ENCODE results near the gene RAD51D.
"Not testable (repeated sequence)": the region's sequence is repeated elsewhere in the genome, so short reads cannot be mapped to it uniquely, and the experiment has no call there.

RAD51D gene

DNA sequence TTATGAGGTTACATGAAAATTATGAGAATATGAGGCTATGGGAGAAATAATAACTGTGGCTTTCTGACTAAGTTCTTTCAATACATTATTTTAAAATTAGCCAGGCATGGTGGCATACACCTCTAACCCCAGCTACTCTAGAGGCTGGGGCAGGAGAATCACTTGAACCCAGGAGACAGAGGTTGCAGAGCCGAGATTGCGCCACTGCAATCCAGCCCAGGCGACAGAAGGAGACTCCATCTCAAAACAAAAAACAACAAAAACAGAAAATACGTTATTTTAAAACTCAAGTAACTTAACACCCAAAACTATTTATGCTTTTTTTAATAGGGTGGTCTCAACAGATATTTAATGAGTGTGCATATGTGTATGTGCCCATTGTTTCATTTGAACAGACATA, 53.8 kb downstream of the RAD51D start:
- DNase-seq (ENCODE audit: low read depth in 2 of 2): no peak

DNA sequence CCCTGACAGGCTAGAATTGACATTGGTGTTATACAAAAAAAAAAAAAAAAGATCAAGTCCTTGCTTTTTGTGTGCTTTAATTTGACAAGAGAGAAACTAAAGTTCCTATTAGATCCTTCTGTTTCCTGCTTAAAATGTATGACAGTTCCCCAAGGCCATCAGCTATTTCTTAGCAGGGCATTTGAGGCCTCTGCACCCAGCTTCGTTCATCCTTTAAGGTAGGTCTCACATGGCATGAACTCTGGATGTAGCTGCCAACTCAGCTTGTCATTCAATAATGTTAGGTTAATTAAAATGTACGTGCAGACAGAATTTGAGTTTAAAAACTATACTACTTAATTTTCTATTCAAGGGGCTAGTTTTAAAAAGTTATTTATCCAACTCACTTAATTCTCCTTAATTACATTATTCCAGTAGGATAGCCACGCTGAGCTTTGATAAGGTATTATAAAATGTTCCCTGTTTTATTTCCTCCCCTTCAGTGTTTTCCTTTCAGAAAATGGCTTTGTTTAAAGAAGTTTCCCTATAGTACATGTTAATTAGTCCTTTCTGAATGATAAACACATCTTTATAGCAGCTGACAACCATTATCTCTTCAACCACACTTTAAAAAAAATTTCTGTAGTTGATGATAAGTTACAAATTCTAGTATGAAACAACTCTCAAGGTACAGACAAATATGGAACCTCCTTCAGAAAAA, 55.0 kb downstream of the RAD51D start:
- no peak for DNase-seq (ENCODE audit: low read depth in 2 of 2)

DNA sequence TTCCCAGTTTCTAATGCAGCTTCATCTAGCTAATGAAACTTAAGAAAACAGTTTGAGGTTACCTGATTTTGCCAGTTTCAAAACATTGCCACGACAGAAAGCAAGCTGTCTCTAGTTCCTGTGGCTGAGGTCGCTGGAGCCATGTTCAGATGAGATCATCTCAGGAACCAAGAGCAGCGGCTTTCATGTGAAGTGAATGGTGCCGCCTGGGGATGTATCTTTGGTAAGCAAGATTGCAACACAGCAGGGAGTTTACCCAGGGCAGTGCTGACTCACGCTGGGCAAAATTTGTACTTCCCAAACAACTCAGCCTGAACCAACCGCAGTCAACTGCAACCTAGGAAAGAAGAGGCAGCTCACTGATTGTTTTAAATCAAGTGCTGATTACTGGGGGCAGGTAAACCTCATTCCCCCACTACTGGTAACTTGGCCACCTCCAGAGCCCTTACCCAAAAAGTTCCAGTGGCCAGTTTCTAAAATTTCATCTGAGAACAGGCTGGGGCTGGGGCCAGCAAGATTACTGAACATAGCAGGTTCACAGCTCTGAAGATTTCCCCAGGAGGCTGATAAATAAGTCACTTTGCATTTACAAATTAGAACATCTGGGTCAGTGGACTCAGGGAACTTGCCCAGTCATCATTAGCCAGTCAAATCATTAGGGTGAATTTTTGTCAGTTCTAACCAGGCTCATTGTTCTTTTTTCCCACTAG, 56.0 kb downstream of the RAD51D start, which contains the start of gene RFFL:
RFFL (minus strand) TSS at position 194 of the 710 bp plus-strand sequence. CDS start 37,154 bp downstream, outside the sequence.
- DNase-seq (ENCODE audit: low read depth in 2 of 2): peak; percentile 80 to 85

DNA sequence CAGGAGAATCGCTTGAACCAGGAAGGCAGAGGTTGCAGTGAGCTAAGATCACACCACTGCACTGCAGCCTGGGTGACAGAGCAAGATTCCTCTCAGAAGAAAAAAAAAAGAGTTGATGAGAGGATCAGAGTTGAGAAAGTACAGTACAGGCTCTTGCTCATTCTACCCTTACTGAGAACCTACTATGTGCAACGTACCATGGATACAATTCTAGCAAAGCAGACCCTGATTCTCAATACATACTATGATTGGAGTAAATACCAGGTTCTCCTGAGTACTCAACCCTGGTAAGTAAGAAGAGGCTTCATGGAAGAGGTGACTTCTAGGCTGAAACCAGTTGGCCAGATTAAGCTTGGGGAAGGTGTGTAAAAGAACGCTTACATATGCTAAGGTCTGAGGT, 57.4 kb downstream of the RAD51D start:
- no peak for DNase-seq (ENCODE audit: low read depth in 2 of 2)

DNA sequence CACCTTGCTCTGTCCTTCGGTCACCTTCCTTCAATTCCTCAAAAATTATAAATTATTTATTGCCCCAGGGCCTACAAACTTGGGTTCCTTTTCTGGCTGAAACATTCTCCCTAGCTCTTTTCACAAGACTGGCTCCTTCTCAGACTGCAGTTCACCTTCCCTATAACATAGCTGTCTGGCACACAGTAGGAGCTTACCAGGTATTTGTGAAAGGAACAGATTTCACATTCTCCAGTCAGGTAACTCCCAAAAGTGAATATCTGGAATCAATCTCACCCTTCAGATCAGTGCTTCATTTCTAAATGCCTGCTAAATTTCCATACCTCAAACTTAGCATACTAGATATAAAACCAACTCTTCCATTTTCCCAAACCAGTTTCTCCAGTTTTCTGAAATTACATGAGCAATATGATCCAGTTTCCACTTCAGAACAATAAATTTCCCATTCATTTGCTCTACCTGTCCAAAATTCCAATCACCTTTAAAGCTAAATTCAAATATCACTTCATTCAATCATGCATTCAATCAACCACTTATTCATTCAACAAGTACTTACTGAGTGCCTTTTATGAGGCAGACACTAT, 62.2 kb downstream of the RAD51D start:
- no peak for DNase-seq (ENCODE audit: low read depth in 2 of 2)

DNA sequence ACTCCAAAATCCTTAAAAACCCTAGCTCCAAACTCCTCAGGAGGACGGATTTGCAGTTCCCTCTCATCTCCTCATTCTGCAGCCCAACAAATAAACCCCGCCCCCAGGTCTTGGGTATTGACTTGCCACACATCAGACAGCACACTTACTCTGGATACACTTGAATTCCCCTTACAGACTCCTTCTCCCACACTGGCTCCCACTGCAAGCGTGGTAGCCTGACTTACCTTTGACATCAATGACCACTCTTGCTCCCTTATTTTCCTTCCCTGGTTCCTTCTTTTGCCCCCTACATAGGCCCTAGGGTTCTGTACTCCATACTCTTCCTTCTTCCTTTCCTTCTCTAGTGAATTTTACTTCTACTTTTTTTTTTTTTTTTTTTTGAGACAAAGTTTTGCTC, 63.6 kb downstream of the RAD51D start:
- DNase-seq (ENCODE audit: low read depth in 2 of 2): no peak

DNA sequence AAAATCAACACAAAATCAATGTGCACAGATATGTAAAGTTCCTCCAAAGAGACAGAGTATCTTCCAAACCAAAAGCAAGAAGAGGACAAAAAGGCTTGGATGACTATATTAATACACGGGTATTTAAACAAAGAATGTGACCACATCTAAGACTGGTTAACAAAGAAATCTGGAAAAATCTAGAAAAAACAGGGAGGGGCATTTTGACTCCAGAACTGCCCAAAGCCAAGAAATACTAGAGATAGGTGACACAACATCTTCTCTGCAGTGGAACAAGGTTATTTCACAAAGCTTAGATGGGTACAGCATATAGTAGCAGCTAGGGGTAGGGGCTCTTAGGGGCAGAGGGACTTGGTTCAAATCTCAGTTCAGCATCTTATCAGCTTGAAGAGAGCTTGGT, 66.5 kb downstream of the RAD51D start:
- DNase-seq (ENCODE audit: low read depth in 2 of 2): no peak

DNA sequence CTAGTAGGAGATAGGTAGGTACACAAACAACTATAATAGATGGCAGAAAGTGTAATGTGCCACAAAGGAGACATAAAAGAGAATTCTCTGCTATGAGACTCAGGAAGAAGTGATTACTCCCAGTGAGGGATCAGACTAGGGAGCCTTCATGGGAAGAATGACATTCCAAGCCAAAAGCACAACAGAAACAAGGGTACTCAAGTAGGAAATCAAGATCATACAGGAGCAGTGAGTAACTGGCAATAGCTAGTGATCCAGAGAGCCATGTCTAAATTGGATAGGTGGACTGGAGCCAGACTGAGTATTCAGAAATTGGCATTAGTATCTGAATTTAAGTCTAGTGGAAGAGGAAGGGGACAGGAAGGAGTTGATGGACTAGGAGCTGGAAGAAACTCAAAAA, 66.9 kb downstream of the RAD51D start:
- no peak for DNase-seq (ENCODE audit: low read depth in 2 of 2)

DNA sequence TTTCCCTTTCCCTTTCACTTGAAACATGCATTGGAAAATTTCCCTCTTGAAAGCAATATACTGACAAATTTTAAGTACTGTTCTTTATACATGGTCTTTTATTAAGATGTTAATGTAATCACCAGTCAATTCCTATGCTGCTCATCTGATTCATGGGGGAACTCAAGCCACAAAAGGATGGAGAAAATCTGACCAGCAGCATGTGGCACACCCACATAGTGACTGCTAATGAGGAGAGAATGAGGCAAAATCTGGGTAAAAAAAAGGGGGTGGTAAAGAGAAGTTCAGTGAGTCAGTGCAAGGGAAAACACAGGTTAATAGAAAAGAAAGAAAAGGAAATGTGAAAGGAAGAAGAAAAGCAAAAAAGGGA, 67.4 kb downstream of the RAD51D start:
- no peak for DNase-seq (ENCODE audit: low read depth in 2 of 2)

DNA sequence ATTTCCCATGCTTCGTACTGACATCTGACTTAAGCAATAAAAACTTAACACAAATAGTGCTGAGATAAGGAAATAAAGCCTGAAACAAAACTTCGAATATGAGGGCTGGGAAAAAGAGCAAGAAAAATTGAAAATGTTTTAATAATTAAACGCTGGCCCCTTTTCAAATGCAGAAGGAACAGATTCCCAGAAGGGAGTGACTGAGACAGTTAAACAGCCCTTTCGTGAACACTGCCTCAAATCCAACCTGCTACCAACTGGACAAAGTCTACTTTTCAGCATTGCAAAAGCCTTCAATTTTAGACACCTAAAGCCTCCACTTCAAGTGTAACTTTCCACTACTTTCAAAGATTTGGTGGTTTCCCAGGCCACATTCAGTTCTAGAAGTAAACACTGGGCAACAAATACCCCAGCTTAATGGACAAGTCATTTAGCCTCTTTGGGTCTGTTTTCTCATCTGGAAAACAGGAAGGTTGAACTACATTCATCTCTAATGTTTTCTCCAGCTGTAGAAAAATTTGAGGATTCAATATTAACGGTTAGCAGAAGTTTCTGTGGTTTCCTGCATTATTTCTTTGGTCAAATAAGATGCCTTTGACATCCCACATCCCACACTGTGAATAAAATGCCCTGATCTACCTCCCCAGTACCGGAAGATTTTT, 68.0 kb downstream of the RAD51D start:
- no peak for DNase-seq (ENCODE audit: low read depth in 2 of 2)

DNA sequence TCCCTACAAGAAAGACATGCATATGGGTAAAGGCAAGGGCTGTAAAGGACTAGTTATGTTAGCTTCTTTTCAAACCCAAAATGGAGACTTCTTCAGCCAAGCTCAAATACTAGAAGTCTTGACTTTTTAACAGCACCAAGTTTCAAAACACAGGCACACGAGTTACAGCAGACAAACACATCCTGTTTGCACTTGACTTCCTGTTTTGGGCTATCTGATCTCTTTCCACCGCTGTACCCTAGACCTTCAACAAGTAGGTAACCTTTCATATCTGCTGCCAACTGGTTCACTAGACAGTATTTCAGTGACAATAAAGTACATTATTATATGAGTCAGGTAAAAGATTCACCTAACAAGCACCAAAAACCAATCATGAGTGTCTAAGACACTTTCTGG, 68.5 kb downstream of the RAD51D start:
- no peak for DNase-seq (ENCODE audit: low read depth in 2 of 2)

DNA sequence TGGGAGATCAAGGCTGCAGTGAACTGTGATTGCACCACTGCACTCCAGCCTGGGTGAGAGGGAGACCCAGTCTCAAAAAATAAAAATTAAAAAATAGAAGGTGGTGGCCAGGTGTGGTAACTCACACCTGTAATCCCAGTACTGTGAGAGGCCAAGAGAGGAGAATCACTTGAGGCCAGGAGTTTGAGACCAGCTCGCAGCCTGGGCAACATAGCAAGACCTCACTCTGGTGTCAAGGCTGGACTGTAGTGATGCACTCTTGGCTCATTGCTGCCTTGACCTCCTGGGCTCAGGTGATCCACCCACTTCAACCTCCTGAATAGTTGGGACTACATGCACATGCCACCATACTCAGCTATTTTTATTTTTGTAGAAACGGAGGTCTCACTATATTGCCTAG, 69.5 kb downstream of the RAD51D start:
- no peak for DNase-seq (ENCODE audit: low read depth in 2 of 2)

DNA sequence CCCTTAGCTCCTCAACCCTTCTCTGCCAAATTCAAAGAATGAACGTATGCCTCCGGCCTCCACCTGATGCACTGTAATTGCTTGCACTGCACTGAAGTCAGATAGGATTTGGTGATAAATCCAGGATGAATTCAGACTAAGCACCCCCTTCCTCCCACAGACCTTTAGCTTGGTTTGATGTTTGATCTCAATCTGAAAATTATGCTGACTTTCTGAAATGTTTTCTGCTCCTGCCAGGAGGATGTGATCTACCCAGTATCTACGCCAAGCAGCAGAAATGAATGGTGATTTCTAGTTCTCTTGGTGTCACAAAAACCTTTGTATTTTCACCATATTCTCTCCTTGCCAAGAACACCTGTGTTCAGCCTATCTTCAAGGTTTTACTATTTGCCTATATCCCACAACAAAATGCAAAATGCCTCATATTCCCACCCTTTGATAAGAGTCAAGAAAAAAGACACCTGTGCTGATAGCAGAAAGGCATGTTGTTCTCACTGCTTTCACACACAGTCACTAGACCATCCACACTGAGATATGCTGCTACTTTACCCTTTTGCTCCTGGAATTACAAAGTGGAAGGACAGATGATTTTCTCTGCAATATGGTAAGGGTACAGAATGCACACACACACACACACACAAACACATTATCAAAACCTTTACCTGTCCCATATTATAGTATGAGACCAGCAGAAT, 70.8 kb downstream of the RAD51D start:
- no peak for DNase-seq (ENCODE audit: low read depth in 2 of 2)

DNA sequence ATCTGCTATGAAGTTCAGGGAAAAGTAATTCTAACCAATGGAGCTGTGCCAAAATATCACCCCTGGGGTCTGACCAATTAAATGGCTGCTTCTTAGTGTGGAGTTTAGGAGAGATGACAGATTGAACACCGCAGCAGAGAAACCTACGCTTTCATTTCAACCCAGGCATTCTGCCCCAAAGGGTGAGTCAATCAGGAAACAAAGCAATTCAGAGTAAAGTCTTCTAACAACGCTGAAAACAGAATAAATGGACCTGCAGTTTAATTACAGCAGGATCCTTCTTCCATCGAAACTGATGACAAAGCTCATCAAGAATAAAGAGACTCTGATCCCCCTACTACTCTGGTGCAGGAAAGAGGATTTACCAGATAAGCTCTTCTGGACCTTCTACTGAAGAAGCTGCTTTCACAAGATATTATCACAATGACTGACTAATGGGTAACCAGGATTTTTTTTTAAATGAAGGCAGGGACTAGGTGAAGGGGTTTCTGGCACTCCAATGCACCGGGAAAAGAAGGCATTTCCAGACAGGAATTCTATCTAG, 72.8 kb downstream of the RAD51D start:
- DNase-seq (ENCODE audit: low read depth in 2 of 2): peak; percentile 48 to 56

DNA sequence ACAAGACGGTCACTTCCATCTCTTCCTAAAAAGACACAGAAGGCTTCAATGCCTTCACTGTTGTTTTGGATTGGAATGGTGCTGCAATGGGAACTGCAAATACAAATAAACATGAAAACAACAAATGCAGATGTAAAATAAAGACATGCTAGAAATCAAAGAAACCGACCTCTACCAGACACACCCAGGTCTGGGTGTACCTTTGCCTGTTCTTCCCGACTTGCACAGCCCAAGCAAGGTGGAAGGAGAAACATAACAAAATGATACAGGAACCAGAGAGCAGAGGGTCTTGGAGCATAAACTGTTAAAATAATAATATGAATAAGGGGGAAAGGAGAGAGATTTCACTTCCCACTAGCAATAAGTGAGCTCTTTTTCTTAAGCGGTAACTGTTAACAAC, 73.4 kb downstream of the RAD51D start:
- no peak for DNase-seq (ENCODE audit: low read depth in 2 of 2)

DNA sequence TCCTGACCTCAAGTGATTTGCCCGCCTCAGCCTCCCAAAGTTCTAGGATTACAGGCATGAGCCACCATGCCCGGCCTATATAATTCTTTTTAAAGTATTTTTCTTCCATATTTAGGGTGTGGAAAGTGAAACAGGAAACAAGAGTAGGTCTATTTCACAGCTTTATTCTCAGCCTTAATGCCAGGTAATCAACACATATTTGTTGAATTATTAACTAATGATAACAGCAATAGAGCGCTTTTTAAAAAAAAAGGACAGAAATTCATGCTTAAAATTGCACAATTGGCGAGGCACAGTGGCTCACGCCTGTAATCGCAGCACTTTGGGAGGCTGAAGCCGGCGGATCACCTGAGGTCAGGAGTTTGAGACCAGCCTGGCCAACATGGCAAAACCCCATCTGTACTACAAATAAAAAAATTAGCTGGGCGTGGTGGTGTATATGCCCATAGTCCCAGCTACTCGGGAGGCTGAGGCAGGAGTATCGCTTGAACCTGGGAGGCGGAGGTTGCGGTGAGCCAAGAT, 74.1 kb downstream of the RAD51D start:
- not testable (repeated sequence) for DNase-seq (ENCODE audit: low read depth in 2 of 2)

DNA sequence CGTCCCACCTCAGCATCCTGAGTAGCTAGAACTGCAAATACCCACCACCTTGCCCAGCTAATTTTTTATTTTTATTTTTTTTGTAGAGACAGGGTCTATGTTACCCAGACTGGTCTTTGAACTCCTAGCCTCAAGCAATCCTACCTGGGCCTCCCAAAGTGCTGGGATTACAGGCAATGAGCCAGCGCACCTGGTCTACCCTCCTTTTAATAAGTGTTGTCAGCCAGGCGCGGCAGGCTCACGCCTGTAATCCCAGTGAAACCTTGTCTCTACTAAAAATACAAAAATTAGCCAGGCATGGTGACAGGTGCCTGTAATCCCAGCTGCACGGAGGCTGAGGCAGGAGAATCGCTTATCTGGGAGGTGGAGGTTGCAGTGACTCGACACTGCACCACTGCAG, 75.5 kb downstream of the RAD51D start:
- no peak for DNase-seq (ENCODE audit: low read depth in 2 of 2)

Data from stimulated activated CD8-positive, alpha-beta memory T cell treated with anti-CD3 and anti-CD28 coated beads, Interleukin-15, amount 100 ng/mL, for 48 hours (primary cell).